Omental fat pad (tissue), 4 donors: ENCODE results near the gene ZNF286A. TPM values are rescaled to one million over a fixed set of nuclear protein-coding genes. Genes with fewer than 3 reads are reported as not detected.
"Not testable (repeated sequence)": the region's sequence is repeated elsewhere in the genome, so short reads cannot be mapped to it uniquely, and the experiment has no call there.

Experiments used
- ATAC-seq: fragments of 150-250 bp; one replicate; pipeline ENCODE4 v1.9.1; 2016; ENCODE audit warnings: mild to moderate bottlenecking, moderate library complexity; ENCODE audit not compliant: low FRiP score
- DNase-seq: peaks from one replicate; pipeline ENCODE4 v3.0.0-alpha.2; 2019; ENCODE audit warnings: low spot score
- total RNA-seq, 4 donors: library from RNA; depleted of rRNA; stranded (reverse); fragments of >200 nt; gene quantifications; one replicate each; pipeline ENCODE4 v1.1.0, GENCODE V29; 2016
- TF ChIP-seq, protein P1 (sequence below), 3 donors: fragments of 450-650 bp; IDR thresholded peaks; one replicate each; pipeline ENCODE4 v1.5.1; 2016 to 2017; ENCODE audit warnings: antibody characterized with exemption in 3 of 3, mild to moderate bottlenecking in 3 of 3, moderate library complexity in 2 of 3

The ZNF286A gene
- total RNA-seq, 4 donors from 2014 or later, result 11.9 to 28.9 (median 19.1) TPM

DNA sequence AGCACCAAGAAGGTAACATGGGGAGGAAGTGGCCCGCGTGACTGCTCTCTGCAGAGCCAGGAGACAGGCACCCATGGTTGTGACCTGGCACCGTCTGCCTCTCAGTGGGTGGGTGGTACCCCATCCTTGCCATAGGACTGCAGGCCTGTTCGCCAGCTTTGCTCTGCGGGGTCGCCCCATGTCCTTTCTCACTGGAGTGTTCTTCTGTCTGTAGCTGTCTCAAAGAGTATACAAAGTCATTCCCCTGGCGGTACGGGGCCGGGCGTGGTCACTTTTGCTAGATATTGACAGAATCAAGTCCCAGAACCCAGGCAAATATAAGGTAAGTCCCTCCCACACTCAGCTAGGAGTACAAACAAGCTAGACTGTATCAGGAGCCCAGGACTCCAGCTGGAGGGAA is 38.5 kb downstream of the ZNF286A start:
- ATAC-seq (no peak), DNase-seq (no peak)
- TF ChIP-seq, protein P1, sequence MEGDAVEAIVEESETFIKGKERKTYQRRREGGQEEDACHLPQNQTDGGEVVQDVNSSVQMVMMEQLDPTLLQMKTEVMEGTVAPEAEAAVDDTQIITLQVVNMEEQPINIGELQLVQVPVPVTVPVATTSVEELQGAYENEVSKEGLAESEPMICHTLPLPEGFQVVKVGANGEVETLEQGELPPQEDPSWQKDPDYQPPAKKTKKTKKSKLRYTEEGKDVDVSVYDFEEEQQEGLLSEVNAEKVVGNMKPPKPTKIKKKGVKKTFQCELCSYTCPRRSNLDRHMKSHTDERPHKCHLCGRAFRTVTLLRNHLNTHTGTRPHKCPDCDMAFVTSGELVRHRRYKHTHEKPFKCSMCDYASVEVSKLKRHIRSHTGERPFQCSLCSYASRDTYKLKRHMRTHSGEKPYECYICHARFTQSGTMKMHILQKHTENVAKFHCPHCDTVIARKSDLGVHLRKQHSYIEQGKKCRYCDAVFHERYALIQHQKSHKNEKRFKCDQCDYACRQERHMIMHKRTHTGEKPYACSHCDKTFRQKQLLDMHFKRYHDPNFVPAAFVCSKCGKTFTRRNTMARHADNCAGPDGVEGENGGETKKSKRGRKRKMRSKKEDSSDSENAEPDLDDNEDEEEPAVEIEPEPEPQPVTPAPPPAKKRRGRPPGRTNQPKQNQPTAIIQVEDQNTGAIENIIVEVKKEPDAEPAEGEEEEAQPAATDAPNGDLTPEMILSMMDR (IDR thresholded peaks at IDR 0.05), result no peak

DNA sequence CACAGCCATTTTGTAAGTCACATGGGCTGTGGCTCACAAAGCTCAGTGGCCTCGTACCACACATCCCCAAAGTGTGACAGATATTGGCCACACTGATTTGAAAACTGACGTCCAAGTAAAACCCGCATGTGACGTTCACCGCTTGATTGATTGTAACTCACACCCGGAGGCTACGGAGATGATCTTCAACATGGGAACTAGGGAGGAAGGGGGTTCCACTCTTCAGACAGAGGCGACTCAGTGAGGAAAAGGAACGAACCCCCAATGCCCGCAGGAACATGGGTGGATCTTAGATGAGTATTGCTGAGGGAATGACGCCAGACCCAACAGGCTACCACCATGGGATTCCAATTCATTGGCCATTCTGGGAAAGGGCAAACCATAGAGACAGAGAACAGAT is 39.7 kb downstream of the ZNF286A start:
- not testable (repeated sequence) for DNase-seq, ATAC-seq

DNA sequence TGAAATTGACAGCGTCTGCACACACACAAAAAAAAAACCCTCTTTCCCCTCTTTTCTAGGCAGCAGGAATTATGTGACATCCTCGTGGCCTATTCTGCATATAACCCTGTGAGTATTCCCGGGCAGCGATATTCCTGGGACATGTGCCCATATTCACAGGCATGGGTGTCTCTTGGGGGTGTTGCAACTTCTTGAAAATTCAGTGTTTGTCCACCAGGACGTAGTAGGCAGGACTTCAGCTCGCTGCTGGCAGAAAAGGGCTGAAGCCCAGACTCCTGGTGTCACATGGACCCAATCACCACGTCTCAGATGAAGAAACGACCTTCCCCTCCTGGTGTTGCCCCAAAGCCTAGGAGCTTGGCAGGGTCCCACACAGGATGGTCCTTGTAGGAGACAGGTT is 40.5 kb downstream of the ZNF286A start:
- not testable (repeated sequence) for DNase-seq, ATAC-seq

DNA sequence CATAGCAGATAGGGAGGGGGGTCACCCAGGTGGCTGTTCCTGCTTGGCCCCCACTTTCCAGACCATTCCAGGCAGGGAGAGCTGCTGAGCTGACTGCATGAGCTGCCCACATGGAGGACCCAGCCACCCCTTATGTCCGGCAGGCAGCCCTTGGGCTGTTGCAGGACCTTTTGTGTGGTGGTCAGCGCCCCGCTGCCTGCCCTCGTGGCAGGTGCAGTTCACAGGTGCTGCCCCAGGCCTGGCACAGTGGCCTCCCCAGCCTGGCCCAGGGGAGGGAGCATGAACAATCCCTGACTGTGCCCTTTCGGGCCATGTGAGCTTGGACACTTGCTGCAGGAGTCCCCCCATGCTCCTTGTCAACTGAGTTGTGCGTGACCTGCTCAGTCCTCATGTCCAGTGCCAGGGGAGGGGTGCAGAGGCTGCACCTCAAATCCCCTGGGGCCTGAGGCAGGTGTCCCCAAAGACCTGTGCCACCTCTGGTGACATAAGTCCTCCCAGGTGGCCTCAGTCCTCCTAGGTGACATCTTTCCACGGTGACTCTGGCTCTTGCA is 41.1 kb downstream of the ZNF286A start:
- DNase-seq, result no peak
- TF ChIP-seq, protein P1 (IDR thresholded peaks at IDR 0.05), result no peak
- ATAC-seq, result no peak

DNA sequence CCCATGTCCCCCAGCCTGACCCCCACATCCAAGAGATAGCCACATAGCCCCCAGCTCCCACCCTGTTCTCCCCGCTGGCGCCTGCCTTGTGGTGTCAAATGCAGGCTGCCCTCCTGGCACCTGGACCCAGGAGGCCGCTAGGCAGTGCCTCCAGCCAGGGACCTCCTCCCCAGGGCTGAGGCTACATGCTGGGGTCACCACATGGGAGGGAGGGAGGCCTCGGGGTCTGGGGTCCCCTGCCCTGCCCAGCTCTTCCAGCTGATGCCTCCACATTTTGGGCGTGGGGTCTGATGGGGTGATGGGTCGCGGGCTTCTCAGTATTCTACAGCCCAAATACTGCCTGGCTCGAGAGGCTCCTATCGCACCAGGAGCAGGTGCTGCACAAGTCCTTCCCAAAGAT is 42.1 kb downstream of the ZNF286A start:
- TF ChIP-seq, protein P1 (IDR thresholded peaks at IDR 0.05), result no peak
- DNase-seq (no peak), ATAC-seq (no peak)

DNA sequence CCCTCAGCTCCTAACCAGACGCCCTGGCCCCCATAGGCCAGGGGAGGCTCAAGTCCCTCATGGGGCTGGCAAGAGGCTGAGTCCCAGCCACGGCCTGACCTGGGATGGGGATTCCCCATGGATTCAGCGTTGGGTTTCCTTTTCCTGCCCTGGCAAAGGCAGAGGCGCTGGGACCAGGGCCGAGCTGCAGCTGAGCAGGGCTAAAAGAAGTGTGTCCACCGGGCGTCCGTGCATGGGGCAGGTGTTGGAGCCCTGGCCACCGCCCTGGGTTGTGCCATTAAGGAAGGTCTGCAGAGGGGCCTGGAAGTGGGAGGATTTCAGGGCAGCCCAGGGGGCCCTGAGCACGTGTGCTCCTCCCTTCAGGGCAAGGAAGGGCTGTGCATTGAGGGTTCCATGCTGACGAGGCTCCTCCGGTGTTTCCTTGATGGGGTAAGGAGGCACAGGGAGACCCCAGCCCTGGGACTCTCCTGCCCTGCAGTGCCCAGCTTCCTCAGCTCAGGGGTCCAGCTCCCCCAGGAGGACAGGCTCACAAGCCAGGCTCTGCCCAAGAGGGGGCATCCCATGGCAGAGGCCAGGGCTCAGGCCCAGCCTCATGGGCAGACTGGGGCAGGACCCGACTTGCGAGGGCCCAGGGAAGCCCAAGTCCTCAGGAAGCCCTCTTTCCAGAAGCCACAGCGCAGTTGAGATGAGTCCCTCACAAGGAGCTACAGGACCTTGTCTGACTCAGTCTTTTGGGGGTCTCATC is 42.7 kb downstream of the ZNF286A start:
- TF ChIP-seq, protein P1 (IDR thresholded peaks at IDR 0.05), result no peak
- ATAC-seq (no peak), DNase-seq (no peak)

DNA sequence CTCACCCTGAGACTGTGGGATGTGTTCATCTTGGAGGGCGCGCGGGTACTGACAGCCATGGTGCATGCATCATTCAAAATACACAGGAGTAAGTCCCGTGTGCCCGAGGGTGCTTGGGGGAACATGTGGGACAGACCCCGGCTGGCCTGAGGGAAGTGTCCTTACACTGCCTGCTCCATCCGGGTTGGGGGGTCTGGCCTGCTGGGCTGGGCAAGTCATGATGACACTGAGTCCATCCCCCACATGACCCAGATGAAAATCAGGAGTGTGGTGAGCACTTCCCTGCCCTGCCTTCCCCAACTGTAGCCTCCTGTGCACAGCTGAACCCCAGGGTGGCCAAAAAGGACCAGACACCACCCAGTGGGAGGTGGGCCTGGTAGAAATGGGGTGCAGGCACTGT is 43.4 kb downstream of the ZNF286A start:
- no peak for ATAC-seq
- no peak for DNase-seq

More for the DNA sequence above, 43.4 kb downstream of the ZNF286A start:
- TF ChIP-seq, protein P1 (IDR thresholded peaks at IDR 0.05), result no peak
